CD4-positive, alpha-beta T cell treated with Interleukin-4 for 1 hour (primary cell): Measurements from ENCODE around the gene PLD5.
"Not testable (repeated sequence)": the region's sequence is repeated elsewhere in the genome, so short reads cannot be mapped to it uniquely, and the experiment has no call there.

Source experiments
- DNase-seq, 2 donors: peaks; one replicate each; pipeline ENCODE4 v3.0.0-alpha.2; 2020 to 2022

The PLD5 gene

GRCh38 chr1:242206994-242207393, 317.5 kb downstream of the PLD5 start:
- DNase-seq, result no peak

GRCh38 chr1:242205622-242206489, 318.6 kb downstream of the PLD5 start:
- no peak for DNase-seq

DNA sequence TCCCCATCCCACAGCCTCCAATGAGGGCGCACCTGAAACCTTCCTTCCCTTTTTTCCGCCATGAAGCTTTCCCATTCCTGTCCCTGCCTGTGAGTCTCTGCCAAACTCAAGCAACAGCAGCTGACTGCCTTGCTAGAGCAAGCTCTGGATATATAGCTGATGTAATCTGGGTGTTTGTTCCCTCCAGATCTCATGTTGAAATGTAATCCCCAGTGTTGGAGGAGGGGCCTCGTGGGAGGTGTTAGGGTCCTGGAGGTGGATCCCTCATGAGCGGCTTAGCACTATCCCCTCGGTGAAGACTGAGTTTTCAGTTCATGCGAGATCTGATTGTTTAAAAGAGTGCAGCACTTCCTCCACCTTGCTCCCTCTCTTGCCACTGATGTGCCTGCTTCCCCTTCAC, 321.2 kb downstream of the PLD5 start:
- no peak for DNase-seq

- DNase-seq, result no peak
Measured at GRCh38 chr1:242201090-242201489, 323.4 kb downstream of the PLD5 start.

DNA sequence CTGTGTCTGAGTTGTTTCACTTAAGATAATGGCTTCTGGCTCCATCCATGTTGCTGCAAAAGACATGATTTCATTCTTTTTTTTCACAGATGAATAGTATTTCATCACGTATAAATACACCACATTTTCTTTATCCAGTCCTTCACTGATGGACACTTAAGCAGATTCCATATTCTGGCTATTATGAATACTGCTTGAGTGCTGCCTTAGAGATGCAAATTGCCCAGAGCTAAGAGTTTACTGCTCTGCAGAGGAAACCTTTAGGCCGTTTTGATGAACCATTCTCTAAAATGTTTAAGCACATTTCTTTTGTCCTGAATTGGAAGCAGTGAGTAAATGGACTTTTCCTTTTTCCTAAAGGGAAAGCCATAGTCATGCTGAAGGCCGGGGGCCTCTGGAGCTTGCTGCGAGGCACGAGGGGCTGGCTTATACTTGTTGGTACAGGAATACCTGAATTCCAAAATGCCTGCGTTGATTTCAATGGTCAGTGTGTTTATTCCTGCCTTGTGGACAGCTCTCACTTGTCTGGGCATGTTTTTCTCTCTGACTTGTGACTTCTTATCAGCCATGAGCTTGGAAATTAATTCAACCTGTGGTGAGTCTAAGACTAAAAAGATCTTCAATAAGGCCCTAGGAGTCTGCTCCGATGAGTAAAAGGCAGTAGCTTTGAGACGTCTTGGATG, 324.6 kb downstream of the PLD5 start:
- DNase-seq, result no peak

- DNase-seq, result no peak
Measured at GRCh38 chr1:242197907-242198820, 326.3 kb downstream of the PLD5 start.

DNA sequence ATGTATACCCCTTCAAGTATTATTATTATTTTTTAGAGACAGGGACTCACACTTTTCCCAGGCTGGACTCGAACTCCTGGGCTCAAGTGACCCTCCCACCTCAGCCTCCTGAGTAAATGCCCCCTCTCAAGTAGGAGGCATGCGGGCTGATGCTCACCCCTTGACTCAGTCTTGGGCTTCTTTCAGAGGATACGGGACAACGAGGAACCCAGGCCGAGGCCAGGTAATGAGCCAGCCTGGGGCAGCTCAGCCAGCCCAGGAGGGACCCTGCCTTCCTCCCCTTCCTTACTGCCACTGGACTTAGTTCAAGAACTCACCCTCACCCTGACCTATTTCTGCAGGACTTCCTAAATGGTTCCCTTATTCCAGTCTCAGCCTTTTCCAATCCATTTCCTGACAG, 327.6 kb downstream of the PLD5 start:
- DNase-seq, result no peak

DNA sequence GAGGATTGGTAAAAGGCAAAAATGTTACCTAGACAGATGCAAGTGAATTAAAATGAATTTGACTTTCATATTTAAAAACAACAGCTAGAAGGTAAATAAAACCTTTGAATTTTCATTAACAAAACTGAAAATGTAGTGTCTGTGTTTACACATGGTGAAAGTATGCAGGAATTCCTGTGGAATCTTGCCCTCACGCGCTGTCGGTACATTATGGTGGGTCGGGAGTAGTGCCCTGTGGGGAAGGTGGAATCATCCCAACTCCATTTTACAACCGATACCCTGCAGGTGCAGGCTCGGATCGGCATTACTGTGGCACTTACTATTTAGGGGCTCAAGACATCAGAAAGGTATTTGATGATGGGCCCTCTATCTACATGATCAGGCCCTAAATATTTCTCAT, 328.4 kb downstream of the PLD5 start:
- DNase-seq, result no peak

DNA sequence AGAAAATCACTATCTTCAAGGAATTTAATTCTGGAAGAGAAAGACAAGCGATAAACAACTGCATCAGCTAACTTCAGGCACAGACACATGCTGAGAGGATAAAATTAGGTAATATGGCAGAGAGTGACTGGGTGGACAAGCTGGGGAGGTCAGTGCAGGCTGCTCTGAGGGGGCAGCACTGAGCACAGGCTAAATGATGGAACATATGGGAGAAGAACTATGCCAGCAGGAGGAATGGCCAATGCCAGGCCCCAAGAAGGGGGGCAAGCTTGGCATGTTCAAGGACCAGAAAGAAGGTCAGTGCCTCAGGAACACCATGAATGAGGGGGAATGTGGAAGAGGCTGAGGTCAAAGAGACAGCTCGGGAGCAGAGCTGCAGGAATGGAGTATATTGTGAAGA, 334.9 kb downstream of the PLD5 start:
- no peak for DNase-seq

DNA sequence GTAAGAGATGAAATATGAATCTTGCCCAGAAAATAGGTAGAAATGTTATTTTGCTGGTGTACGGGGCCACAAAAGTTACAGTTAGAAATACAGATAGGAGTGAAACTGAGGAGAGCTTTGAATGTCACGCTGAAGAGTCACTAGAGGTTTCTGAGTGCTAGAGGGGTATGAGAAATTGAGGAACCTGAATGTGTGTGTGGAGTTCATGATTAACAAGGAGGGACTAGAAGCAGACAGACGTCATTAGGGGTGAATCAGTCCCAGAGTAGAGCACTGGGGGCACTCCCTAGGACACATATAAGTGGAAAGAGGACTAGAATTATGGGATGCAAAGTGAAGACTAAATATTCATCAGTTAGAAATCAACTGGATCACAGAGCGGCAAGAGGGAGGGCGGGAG, 336.7 kb downstream of the PLD5 start:
- no peak for DNase-seq

GRCh38 chr1:242187171-242187570, 337.3 kb downstream of the PLD5 start:
- DNase-seq, result no peak

DNA sequence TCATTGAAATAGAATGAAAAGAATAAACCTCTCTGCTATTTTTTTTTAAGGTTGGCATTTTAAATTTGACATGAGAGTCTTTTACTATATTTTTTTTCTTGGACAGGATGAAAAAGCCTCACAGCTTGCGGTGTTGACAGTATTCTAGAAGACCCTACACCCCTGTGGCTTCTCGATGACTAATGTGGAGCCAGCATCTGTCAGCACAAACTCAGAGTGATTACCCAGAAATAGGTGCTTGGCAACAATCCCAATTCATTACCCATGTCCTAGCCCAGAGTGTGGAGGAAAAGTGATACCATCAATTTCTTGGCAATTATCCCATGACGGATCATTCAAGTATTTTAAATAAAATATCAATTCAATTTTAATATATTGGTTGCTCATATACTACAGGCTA, 338.8 kb downstream of the PLD5 start:
- DNase-seq, result no peak

DNA sequence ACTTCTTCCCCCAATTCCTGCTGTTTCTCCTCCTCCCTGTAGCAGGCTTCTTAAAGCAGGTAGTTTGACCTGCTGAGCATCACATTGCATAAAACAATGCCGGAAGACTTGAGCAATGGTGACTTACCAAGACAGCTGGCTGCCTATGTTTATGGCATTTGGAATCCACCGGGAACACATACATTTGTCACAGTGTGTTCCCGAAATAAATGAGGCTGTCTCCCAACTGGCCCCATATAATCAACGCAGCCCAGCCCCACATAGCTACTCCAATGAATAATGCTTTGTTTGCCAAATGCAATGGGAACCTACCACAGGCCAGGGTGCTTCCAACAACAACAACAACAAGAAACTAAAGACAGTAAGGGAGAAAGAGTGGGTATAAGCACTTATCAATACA, 339.5 kb downstream of the PLD5 start:
- no peak for DNase-seq

DNA sequence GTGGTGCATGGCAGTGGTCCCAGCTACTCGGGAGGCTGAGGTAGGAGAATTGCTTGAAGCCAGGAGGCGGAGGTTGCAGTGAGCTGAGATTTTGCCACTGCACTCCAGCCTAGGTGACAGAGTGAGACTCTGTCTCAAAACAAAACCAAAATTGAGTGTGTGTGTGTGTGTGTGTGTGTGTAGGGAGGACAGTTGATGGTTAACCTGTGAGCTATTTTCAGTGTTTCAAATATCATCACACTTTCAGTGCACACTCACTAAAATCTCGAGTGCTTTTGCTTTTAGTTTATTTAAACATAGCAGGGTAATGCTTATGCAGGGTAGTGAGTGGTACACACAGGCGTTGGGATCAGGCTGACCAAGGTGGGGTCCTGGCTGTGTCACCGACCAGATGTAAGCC, 344.7 kb downstream of the PLD5 start:
- not testable (repeated sequence) for DNase-seq

- DNase-seq, result no peak
Measured at GRCh38 chr1:242178924-242179708, 345.4 kb downstream of the PLD5 start.

DNA sequence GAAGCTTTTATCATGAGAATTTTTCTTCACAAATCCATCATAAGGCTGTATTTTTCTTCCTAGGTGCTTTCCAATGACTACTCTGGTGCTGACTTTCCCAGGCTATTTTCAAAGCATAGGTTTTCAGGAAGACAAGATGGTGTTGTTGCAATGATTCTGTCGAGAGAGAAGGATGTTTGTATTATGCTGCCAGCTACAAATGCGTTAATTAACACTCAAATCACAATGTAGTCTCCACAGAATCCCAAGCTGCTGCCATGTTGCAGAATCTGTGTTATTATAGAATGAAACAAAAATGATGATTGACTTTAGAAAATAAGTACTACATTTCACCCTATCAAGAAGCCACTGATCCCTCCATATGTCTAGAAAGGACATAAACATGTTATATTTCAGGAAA, 346.1 kb downstream of the PLD5 start:
- no peak for DNase-seq

DNA sequence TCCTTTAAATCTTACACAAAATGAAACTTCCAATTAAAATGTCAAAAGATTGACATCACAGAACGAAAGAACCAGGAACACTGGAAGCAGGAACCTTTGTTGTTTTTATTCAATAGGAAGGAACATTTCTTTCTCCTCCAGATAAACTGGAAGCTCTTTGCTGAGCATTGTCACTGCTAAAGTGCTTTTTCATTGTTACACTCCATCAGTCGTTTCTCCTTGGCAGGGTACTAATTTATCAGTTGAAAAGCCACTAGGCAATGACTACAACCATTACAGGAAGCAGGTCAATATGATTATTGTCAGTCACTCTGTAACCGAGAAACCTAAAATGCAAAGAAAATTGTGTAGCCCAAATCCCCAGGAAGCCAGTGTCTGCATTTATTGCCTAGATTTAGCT, 362.4 kb downstream of the PLD5 start:
- no peak for DNase-seq

DNA sequence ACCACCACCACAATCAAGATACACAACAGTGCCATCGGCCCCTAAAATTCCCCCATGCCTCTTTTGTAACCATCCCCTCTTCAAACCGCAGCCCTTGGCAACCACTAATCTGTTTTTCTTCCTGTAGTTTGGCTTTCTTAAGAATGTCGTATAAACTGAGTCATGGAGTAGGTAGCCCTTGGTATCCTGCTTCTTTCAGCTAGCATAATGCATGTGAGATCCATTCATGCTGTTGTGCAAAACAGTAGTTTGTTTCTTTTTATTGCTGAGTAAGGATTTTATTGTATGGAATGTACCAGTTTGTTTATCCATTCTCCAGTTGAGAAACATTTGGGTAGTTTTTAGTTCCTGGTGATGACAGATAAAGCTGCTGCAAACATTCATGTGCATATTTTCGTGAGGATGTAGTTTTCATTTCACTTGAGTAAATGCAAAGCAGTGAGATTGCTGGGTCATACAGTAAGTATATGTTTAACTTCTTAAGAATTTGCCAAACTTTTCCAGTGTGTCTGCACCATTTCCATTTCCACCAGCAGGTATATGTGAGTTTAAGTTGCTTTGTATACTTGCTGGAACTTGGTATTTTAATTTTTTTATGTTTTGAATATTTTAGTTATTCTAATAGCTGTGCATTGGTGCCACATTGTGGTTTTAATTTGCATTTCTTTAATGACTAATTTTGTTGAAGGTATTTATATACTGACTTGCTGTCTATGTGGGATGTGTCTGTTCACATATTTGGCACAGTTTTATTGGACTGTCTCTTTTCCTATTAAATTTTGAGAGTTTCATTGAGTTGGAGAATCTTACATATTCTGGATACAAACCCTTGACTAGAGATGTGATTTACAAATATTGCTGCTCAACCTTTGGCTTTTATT, 377.2 kb downstream of the PLD5 start:
- no peak for DNase-seq

DNA sequence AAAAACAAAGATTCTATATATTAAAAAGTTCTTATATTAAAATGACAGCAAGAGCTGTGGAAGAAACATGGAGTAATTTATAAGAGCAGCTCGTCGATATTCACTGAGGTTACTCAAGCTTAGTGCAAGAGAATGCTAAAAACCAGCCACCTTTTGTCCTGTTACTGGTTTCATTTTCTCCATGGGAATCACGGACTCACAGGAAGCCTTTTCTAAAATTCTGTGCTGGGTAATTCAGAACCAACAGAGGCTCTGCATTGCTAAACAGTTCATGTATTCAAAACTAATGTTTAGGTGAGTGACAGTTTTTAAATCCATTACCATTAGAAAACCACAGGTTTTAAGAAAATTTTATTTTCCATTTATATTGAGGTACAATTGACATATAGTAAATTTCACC, 377.8 kb downstream of the PLD5 start:
- no peak for DNase-seq

GRCh38 chr1:242140836-242141235, 383.7 kb downstream of the PLD5 start:
- DNase-seq, result no peak

GRCh38 chr1:242139986-242140385, 384.5 kb downstream of the PLD5 start:
- no peak for DNase-seq

DNA sequence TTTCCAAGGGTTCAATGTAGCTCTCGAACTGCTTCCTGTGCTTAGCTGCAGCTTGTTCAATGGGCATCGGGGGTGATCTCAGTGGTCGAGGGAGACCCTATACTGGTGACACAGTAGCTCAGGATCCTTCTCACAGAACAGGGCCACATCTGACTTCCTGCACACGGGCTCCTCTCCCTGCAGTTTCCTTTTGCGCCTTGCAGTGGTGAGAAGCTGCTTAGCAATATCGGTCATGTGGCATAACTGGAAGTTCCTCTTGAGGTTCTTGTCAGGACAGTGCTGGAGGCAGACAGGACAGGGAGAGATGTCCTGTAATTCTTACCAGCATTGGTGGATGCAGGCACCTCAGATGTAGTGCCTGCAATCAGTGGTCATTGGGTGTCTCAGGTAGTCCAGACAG, 385.1 kb downstream of the PLD5 start:
- DNase-seq, result no peak
